ENCODE data around the gene HLA-A.

Gene HLA-A

DNA sequence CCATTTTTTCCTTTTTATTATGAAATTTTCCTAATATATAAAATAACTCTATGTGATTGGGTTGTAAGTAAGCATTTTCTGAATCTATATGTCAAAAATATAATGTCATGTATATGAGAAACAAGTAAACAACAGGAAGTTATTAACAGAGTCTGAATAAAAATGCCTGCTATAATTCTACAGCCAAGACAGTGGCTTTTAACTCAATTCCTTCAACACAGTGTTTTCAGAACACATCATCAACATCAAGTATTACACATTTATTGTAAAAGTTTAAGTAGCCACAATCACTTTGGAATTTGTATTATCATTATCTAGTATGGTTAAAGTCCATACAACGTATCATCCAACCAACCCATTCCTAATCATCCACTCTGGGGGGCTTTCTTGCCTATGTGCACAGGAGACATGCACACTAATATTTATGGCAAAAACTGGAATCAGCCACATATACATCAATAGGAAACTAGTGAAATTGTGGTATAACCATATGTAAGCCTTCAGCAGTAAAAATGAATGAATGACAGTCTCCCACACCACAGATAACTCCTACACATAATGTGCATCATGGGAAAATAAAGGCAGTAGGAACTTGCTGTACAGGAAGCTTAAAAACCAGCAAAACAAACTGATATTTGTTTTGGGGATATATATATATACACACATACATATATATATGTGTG, 6.9 kb upstream of the HLA-A start:
- DNase-seq: no peak

DNA sequence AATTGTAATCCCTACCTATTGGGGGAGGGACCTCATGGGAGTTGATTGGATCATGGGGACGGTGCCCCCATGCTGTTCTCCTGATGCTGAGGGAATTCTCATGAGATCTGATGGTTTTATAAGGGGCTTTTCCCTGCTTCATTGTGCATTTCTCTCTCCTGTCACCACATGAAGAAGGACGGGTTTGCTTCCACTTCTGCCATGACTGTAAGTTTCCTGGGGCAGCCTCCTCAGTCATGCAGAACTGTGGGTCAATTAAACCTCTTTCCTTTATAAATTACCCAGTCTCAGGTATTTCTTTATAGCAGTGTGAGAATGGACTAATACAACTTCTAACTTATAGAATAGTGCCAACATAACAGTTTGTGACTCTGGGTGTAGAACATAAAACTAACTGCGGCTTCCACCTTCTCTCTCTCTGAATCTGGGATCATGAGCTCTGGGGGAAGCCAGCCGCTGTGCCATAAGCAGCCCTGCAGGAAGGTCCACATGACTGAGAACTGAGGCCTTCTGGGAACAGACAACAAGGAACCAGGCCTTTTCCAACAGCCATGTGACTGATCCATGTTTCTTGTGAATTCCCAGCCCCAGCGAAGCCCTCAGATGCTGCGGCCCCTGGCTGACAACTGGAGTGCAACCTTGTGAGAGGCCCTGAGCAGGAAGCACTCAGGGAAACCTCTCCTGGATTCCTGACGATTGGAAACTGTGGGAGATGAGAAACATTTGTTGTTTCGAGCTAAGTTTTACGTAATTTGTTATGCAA, 3.4 kb upstream of the HLA-A start:
- no peak for DNase-seq

DNA sequence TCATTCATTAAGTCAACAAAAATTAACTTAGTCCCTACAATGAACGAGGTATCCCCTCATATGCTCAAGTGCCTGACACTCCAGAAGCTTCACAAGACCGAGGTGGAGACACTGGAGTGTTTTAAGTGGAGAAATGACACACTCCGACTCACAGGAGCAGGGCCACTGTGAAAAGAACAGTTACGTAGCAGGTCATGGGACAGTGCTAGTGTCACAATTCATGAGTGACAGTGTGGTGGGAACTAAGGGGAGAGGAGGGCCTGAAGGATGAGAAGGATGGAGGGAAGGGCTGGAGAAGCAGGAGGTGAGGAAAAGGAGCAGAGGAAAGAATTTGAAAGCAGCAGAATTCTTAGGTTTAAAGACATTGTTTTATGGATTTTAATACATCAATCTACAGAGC, 1.3 kb upstream of the HLA-A start:
- DNase-seq: no peak

GRCh38 chr6:29941471-29941870, 861 bp upstream of the HLA-A start:
- no peak for DNase-seq

GRCh38 chr6:29941916-29942274, 437 bp upstream of the HLA-A start:
- no peak for DNase-seq

DNA sequence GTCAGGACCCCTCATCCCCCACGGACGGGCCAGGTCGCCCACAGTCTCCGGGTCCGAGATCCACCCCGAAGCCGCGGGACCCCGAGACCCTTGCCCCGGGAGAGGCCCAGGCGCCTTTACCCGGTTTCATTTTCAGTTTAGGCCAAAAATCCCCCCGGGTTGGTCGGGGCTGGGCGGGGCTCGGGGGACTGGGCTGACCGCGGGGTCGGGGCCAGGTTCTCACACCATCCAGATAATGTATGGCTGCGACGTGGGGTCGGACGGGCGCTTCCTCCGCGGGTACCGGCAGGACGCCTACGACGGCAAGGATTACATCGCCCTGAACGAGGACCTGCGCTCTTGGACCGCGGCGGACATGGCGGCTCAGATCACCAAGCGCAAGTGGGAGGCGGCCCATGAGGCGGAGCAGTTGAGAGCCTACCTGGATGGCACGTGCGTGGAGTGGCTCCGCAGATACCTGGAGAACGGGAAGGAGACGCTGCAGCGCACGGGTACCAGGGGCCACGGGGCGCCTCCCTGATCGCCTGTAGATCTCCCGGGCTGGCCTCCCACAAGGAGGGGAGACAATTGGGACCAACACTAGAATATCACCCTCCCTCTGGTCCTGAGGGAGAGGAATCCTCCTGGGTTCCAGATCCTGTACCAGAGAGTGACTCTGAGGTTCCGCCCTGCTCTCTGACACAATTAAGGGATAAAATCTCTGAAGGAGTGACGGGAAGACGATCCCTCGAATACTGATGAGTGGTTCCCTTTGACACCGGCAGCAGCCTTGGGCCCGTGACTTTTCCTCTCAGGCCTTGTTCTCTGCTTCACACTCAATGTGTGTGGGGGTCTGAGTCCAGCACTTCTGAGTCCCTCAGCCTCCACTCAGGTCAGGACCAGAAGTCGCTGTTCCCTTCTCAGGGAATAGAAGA, 978 bp downstream of the HLA-A start:
- peak; percentile 53 for DNase-seq

GRCh38 chr6:29945281-29945820, 3.0 kb downstream of the HLA-A start:
- DNase-seq: no peak

GRCh38 chr6:29946223-29947076, 4.1 kb downstream of the HLA-A start:
- no peak for DNase-seq

- DNase-seq: no peak
Measured at GRCh38 chr6:29947077-29947980, 5.0 kb downstream of the HLA-A start.

GRCh38 chr6:29948277-29948676, 5.9 kb downstream of the HLA-A start:
- no peak for DNase-seq

- no peak for DNase-seq
Measured at GRCh38 chr6:29949934-29950333, 7.6 kb downstream of the HLA-A start.

- DNase-seq: no peak
Measured at GRCh38 chr6:29951882-29952281, 9.6 kb downstream of the HLA-A start.

DNA sequence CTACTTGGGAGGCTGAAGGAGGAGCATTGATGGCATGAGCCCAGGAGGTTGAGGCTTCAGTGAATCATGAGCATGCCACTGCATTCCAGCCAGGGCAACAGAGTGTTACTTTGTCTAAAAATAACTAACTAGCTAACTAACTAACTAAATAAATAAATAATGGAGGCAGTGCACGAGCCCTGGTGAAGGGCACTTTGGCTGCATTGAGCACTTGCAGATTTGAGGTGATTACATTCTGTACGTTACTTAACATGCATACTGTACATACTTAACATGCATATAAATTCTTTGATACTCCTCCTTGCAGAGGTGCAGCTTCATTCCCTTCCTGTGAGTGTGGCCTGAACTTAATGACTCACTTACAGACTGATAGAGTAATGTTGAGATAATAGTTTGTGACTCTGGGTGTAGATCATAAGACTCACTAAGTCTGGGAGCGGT, 10.7 kb downstream of the HLA-A start:
- DNase-seq: no peak

- no peak for DNase-seq
Measured at GRCh38 chr6:29953686-29954085, 11.4 kb downstream of the HLA-A start.

DNA sequence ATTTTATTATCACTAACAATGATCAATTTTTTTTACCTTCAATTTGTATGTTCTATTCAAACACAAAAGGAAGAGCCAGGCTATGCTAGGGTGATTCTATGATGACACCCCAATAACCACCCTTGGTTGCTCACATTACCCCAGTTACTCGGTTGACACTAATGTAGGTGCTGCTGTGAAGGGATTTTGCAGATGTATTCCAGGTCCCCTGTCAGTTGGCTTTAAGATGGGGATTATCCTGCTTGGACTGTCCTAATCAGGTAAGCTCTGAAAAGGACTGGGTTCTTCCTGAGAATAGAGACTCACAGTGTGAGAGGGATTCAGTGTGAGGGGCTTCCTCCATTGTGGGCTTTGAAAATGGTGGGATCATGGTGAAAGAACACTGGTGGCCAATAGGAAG, 11.9 kb downstream of the HLA-A start:
- no peak for DNase-seq

- no peak for DNase-seq
Measured at GRCh38 chr6:29955783-29956182, 13.5 kb downstream of the HLA-A start.

DNA sequence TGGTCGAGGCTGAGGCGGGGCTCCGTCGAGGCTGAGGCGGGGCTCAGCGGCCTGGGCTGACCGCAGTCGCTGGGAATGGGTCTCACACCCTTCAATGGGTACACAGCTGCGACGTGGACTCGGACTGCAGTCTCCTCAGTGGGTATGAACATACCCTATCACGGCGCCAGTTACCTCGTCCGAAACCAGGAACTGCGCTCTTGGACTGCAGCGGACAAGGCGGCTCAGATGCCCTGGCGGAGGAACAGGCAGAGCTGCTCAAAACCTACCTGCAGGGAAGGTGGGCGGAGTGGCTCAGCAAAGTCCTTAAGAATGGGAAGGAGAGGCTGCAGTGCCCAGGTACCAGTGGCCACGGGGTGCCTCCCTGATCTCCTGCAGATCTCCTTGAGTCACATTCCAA, 14.2 kb downstream of the HLA-A start:
- DNase-seq: no peak

GRCh38 chr6:29958046-29958445, 15.7 kb downstream of the HLA-A start:
- no peak for DNase-seq

DNA sequence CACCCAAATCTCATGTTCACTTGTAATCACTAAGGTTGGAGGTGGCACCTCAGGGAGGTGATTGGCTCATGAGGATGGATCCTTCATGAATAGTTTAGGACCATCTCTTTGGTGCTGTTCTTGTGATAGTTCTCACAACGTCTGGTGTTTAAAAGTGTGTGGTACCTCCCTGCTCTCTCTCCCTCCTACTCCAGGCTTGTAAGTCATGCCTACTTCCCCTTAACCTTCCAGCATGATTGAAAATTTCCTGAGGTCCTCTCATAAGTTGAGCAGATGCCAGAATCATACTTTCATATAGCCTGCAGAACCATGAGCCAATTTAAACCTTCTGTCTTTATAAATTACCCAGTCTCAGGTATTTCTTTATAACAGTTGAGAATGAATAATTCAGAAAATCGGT, 16.6 kb downstream of the HLA-A start:
- no peak for DNase-seq

DNA sequence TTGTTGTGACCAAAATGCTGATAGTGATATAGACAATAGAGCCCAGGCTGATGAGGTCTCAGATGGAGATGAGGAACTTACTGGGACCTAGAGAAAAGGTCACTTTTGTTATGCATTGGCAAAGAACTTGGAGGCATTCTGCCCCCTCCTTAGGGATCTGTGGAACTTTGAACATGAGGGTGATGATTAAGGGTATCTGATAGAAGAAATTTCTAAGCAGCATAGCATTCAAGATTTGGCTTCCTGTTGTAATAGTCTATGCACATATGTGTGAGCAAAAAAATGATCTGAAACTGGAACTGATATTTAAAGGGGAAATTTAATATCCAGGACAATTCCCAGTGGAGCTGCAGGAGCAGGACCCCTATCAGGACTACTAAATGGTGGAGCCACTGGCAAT, 17.1 kb downstream of the HLA-A start:
- no peak for DNase-seq

DNA sequence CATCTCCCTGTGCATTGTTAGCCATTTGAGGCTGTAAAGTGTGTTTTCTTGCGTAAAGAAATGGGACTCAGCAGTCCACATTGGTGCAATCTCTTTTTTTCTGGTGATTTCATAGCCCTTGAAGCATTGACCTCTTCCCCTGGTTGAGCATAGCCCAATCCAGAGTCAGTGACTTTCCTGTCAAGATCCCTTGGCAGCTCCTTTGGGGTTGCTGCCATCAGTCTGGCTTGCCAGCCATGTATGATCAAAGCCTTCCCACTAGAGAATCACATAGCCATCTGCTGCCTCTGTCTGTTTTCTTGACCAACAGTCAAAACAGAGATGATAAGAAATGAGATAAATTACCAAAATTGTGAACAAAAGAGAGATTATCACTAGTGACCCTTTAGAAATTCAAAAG, 19.6 kb downstream of the HLA-A start:
- DNase-seq: no peak
